Endothelial cell of umbilical vein (primary cell): ENCODE results near the gene POU6F2. TPM values are rescaled to one million over a fixed set of nuclear protein-coding genes. Genes with fewer than 3 reads are reported as not detected.

Experiments
- BruUV-seq: library from RNA; stranded (reverse); fragments of 400-500 nt; replicated peaks from 2 replicates; lab custom pipeline; 2021; lab: Mats Ljungman, UMichigan
- CTCF ChIA-PET: fragments of 300-600, 350-600 bp; sonication (Branson Sonifier 250); formaldehyde crosslinking; loops from one replicate; lab custom pipeline; 2021; ENCODE audit warnings: antibody characterized with exemption, inconsistent platforms; lab: Charles Lee
- POLR2A ChIA-PET: fragments of 300-600, 350-600 bp; sonication (Branson Sonifier 250); formaldehyde crosslinking; loops from one replicate; lab custom pipeline; 2021; ENCODE audit warnings: antibody characterized with exemption, inconsistent platforms; lab: Charles Lee
- DNase-seq: peaks from one replicate; pipeline ENCODE4 v3.0.0-alpha.2; 2011; ENCODE audit warnings: low read depth, low spot score
- FAIRE-seq: peaks from 2 replicates; lab custom pipeline; 2011; peaks lifted over from hg19 to GRCh38; lab: Jason Lieb, UNC
- H2AFZ ChIP-seq: 2 replicates; pipeline ENCODE4 v1.6.0; 2012; ENCODE audit warnings: low read depth, low read length, control low read depth, inconsistent platforms
- H3K27ac ChIP-seq: 2 replicates; pipeline ENCODE4 v1.5.1; 2011; ENCODE audit warnings: low read depth, mild to moderate bottlenecking, control low read depth, low read length, moderate library complexity; ENCODE audit not compliant: insufficient read depth
- H3K27me3 ChIP-seq, 2 experiments: 2 replicates each; pipeline versions ENCODE4 v1.6.0 to v1.6.1; 2011; ENCODE audit warnings: low read length in 2 of 2, mixed read lengths in 1 of 2; ENCODE audit not compliant: control insufficient read depth in 2 of 2, insufficient read depth in 2 of 2
- H3K36me3 ChIP-seq, 2 experiments: 2 replicates in 1 of 2; 3 replicates in 1 of 2; pipeline ENCODE4 v1.5.1; 2011; ENCODE audit warnings: low read length in 2 of 2, mild to moderate bottlenecking in 1 of 2, moderate library complexity in 1 of 2; ENCODE audit not compliant: control insufficient read depth in 2 of 2, insufficient read depth in 2 of 2; ENCODE audit errors: extremely low read depth in 1 of 2
- H3K4me1 ChIP-seq: 3 replicates; pipeline ENCODE4 v1.5.1; 2011; ENCODE audit warnings: mild to moderate bottlenecking, low read length; ENCODE audit not compliant: control insufficient read depth, insufficient read depth; ENCODE audit errors: extremely low read depth
- H3K4me2 ChIP-seq: 2 replicates; pipeline ENCODE4 v1.6.1; 2011; ENCODE audit warnings: low read length, control low read depth, mixed read lengths; ENCODE audit not compliant: insufficient read depth
- H3K4me3 ChIP-seq, 3 experiments: fragments of 200-600 bp in 1 of 3; sonication (generic), shearing (Covaris generic) in 1 of 3; replicated peaks in 1 of 3; 2 replicates each; pipeline ENCODE4 v1.5.1; 2011 to 2016; ENCODE audit warnings: control low read depth in 3 of 3, low read length in 3 of 3, mild to moderate bottlenecking in 2 of 3, inconsistent platforms in 1 of 3, low read depth in 1 of 3, moderate library complexity in 1 of 3; ENCODE audit not compliant: insufficient read depth in 1 of 3
- H3K79me2 ChIP-seq: 2 replicates; pipeline ENCODE4 v1.6.0; 2012; ENCODE audit warnings: low read length, inconsistent platforms; ENCODE audit not compliant: control insufficient read depth, insufficient read depth
- H3K9ac ChIP-seq: replicated peaks from 2 replicates; pipeline ENCODE3; 2011; ENCODE audit warnings: low read length, control low read depth; ENCODE audit not compliant: insufficient read depth; ENCODE audit errors: extremely low read depth
- H3K9me1 ChIP-seq: replicated peaks from 3 replicates; pipeline ENCODE4 v1.6.0; 2011; ENCODE audit warnings: mild to moderate bottlenecking, low read length; ENCODE audit not compliant: control insufficient read depth, insufficient read depth; ENCODE audit errors: extremely low read depth
- H3K9me3 ChIP-seq: replicated peaks from 2 replicates; pipeline ENCODE4 v1.5.1; 2012; ENCODE audit warnings: low read length, inconsistent platforms; ENCODE audit not compliant: control insufficient read depth, insufficient read depth
- H4K20me1 ChIP-seq: replicated peaks from 2 replicates; pipeline ENCODE3; 2011; ENCODE audit warnings: mild to moderate bottlenecking, low read length; ENCODE audit not compliant: control insufficient read depth, insufficient read depth; ENCODE audit errors: extremely low read depth
- EZH2 ChIP-seq: IDR thresholded peaks from 2 replicates; pipeline ENCODE4 v1.6.1; 2012; ENCODE audit warnings: borderline replicate concordance, low read depth, mild to moderate bottlenecking, moderate library complexity, low read length, inconsistent platforms; ENCODE audit not compliant: severe bottlenecking
- FOS ChIP-seq: IDR thresholded peaks from 2 replicates; pipeline ENCODE4 v1.6.1; 2011; ENCODE audit warnings: mild to moderate bottlenecking, low read length, moderate library complexity, borderline replicate concordance; ENCODE audit not compliant: insufficient read depth
- GATA2 ChIP-seq: IDR thresholded peaks from 2 replicates; pipeline ENCODE4 v1.7.0; 2011; ENCODE audit warnings: low read depth, mild to moderate bottlenecking, moderate library complexity, mixed read lengths, low read length; ENCODE audit not compliant: insufficient read length, insufficient read depth
- JUN ChIP-seq: IDR thresholded peaks from 2 replicates; pipeline ENCODE4 v1.6.1; 2011; ENCODE audit warnings: borderline replicate concordance, low read depth; ENCODE audit not compliant: insufficient read length, insufficient read depth
- MYC ChIP-seq: IDR thresholded peaks from one replicate; pipeline ENCODE4 v1.6.1; 2011; ENCODE audit warnings: mild to moderate bottlenecking, low read depth, low read length
- POLR2A ChIP-seq: IDR thresholded peaks from 2 replicates; pipeline ENCODE4 v1.6.1; 2012; ENCODE audit warnings: low read depth, mild to moderate bottlenecking, control low read depth, low read length
- POLR2AphosphoS5 ChIP-seq: IDR thresholded peaks from 2 replicates; pipeline ENCODE4 v1.6.1; 2012; ENCODE audit warnings: low read depth, mild to moderate bottlenecking, control low read depth, low read length, moderate library complexity; ENCODE audit not compliant: insufficient read depth
- dilution Hi-C: fragments of 300-500 bp; cut with MboI; formaldehyde crosslinking; loops from one replicate; pipeline ENCODE4 v1.15.0; 2019; ENCODE audit warnings: low sequenced_read_pairs; ENCODE audit not compliant: extremely low pct_ligation_motif_present
- intact Hi-C: fragments of 100-400 bp; cut with micrococcal nuclease; formaldehyde crosslinking; loops from one replicate; pipeline ENCODE4 v1.10.0; 2022
- polyA plus RNA-seq, 4 experiments: library from polyadenylated mRNA; depleted of rRNA in 3 of 4; stranded (reverse) in 3 of 4; unstranded in 1 of 4; fragments of >200 nt; gene quantifications; 2 replicates each; pipeline versions ENCODE4 v1.2.1 to v1.2.3, GENCODE V29; 2011 to 2012; ENCODE audit warnings: missing spikeins in 1 of 4
- total RNA-seq: library from RNA; stranded (reverse); gene quantifications from 2 replicates; pipeline ENCODE4 v1.2.3, GENCODE V29; 2021
- TF ChIP-seq, protein P1 (sequence below): IDR thresholded peaks from 2 replicates; pipeline ENCODE4 v1.6.1; 2011; ENCODE audit not compliant: insufficient read depth, insufficient read length
- TF ChIP-seq, protein P2 (sequence below), 2 donors: IDR thresholded peaks; 1 replicate in 1 of 2; 2 replicates in 1 of 2; pipeline ENCODE4 v1.5.1; 2011; ENCODE audit warnings: low read length in 2 of 2, mild to moderate bottlenecking in 2 of 2, moderate library complexity in 2 of 2, control low read depth in 1 of 2, inconsistent platforms in 1 of 2, low read depth in 1 of 2; ENCODE audit not compliant: insufficient read depth in 1 of 2; ENCODE audit errors: extremely low read depth in 1 of 2

POU6F2 gene
- total and polyA plus RNA-seq, 2 donors (not counting 3 experiments of a cell fraction or from before 2014, with no cell fraction given): 0.29 TPM; not detected in 1

DNA sequence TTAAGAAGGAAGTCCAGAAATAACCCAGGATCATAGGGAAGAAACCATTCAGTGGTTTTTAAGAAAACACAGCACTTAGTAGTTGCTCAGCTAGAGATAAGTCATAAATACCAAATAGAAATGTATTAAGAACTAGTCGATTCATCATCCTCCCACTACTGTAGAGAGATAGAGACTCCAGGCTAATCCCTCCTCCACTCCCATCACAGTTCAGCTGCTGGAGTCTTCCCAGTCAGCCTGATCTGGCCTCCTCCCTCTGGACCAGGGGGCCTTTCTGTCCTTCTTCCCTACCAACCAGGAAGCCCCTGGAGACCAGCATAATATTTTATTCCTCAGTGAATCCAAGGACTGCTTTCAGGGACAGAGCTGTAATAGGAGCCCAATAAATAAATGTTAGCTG, 294.4 kb downstream of the POU6F2 start:
- H4K20me1 ChIP-seq: no peaks in the 10 kb centered on the region
- no peaks in the 10 kb centered on the region for H3K9me3 ChIP-seq
- H3K27ac ChIP-seq: no peak overlapping the region
- no peaks in the 10 kb centered on the region for H3K9me1 ChIP-seq
- H3K4me1 ChIP-seq: no peaks in the 10 kb centered on the region
- ChIA-PET CTCF (no interaction called here), POLR2A (no interaction called here)
- H3K27me3 ChIP-seq: no peaks in the 10 kb centered on the region
- TF ChIP-seq GATA2: no peak
- TF ChIP-seq, protein P1, sequence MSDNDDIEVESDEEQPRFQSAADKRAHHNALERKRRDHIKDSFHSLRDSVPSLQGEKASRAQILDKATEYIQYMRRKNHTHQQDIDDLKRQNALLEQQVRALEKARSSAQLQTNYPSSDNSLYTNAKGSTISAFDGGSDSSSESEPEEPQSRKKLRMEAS: no peak
- TF ChIP-seq, protein P2, sequence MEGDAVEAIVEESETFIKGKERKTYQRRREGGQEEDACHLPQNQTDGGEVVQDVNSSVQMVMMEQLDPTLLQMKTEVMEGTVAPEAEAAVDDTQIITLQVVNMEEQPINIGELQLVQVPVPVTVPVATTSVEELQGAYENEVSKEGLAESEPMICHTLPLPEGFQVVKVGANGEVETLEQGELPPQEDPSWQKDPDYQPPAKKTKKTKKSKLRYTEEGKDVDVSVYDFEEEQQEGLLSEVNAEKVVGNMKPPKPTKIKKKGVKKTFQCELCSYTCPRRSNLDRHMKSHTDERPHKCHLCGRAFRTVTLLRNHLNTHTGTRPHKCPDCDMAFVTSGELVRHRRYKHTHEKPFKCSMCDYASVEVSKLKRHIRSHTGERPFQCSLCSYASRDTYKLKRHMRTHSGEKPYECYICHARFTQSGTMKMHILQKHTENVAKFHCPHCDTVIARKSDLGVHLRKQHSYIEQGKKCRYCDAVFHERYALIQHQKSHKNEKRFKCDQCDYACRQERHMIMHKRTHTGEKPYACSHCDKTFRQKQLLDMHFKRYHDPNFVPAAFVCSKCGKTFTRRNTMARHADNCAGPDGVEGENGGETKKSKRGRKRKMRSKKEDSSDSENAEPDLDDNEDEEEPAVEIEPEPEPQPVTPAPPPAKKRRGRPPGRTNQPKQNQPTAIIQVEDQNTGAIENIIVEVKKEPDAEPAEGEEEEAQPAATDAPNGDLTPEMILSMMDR (IDR thresholded peaks at IDR 0.05; ENCODE audit: extremely low read depth in 1 of 2, insufficient read depth in 1 of 2, low read depth in 1 of 2, low read length in 2 of 2): no peak
- TF ChIP-seq FOS: no peak
- no peak for TF ChIP-seq POLR2A
- TF ChIP-seq JUN: no peak
- no peak for TF ChIP-seq EZH2
- no peak for TF ChIP-seq MYC
- no peak for TF ChIP-seq POLR2AphosphoS5
- dilution Hi-C loops: no loop called here
- H3K36me3 ChIP-seq: no peaks in the 10 kb centered on the region
- H3K4me2 ChIP-seq: no peak overlapping the region
- no peaks in the 10 kb centered on the region for H3K79me2 ChIP-seq
- DNase-seq: no peak
- intact Hi-C loops: no loop called here
- no peak for FAIRE-seq
- H3K4me3 ChIP-seq: no peak overlapping the region
- no peak overlapping the region for H3K9ac ChIP-seq
- no peak overlapping the region for H2AFZ ChIP-seq
- BruUV-seq: no TSS peak
